ENCODE data around the gene RAB26.

GRCh38 chr16:2177561-2177960 lies 29.1 kb downstream of the RAB26 start:
- TF ChIP-seq EZH2 (IDR thresholded peaks at IDR 0.05; ENCODE audit: insufficient read depth, poor library complexity, severe bottlenecking), result no peak
- no peak for TF ChIP-seq EZH2phosphoT487 (IDR thresholded peaks at IDR 0.05; ENCODE audit: insufficient read depth, low read depth)
